Epithelial cell of esophagus (primary cell): ENCODE measurements around the gene C9orf43.

Experiments
- DNase-seq: peaks from one replicate; pipeline ENCODE4 v3.0.0; 2010; ENCODE audit warnings: low read depth
- H3K4me3 ChIP-seq: 2 replicates; pipeline ENCODE4 v1.5.1; 2011; ENCODE audit warnings: mild to moderate bottlenecking, low read length, control low read depth
- TF ChIP-seq, protein P1 (sequence below): IDR thresholded peaks from 2 replicates; pipeline ENCODE4 v1.5.1; 2011; ENCODE audit warnings: low read depth, mild to moderate bottlenecking, low read length, control low read depth, inconsistent platforms; ENCODE audit not compliant: insufficient read depth; ENCODE audit errors: missing control alignments

C9orf43 gene

DNA sequence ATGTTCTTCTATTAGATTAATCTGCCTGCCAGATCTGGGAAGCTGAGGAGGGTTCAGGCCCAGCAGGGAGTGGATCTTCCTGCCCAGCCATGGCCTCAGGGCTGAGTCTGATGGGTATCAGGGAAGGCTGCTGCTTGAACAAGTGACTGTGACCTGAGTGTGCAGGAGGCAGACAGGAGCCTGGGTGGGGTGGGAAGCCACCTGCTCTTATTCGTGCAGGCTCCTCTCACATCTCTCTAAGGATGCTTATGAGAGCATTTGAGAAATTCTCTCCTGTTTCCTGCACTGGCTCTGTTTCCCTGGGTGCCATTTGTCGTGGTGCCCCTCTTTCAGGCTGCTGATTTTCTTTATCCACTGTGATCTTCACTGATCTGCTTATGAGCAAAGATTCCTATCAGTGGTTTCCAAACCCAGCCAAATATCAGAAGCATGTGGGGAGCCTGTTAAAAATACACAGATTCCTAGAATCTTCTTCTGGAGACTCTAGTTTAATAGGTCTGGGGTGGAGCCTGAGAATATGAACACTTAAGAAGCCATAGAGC lies 55.1 kb downstream of the C9orf43 start:
- DNase-seq = no peak
- no peak overlapping the region for H3K4me3 ChIP-seq
- TF ChIP-seq, protein P1, sequence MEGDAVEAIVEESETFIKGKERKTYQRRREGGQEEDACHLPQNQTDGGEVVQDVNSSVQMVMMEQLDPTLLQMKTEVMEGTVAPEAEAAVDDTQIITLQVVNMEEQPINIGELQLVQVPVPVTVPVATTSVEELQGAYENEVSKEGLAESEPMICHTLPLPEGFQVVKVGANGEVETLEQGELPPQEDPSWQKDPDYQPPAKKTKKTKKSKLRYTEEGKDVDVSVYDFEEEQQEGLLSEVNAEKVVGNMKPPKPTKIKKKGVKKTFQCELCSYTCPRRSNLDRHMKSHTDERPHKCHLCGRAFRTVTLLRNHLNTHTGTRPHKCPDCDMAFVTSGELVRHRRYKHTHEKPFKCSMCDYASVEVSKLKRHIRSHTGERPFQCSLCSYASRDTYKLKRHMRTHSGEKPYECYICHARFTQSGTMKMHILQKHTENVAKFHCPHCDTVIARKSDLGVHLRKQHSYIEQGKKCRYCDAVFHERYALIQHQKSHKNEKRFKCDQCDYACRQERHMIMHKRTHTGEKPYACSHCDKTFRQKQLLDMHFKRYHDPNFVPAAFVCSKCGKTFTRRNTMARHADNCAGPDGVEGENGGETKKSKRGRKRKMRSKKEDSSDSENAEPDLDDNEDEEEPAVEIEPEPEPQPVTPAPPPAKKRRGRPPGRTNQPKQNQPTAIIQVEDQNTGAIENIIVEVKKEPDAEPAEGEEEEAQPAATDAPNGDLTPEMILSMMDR = no peak

DNA sequence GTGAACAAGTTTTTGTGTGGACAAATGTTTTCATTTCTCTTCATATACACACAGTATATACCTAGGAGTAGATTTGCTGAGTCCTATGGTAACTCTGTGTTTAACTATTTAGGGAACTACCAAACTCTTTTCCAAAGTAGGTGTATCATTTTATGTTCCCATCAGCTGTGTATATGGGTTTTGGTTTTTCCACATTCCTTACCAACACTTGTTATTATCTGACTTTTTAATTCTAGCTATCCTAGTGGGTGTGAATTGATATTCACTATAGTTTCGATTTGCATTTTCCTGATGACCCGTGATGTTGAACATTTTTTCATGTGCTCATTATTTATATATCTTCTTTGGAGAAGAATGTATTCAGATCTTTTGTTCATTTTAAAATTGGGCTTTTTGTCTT lies 56.6 kb downstream of the C9orf43 start:
- no peak overlapping the region for H3K4me3 ChIP-seq
- TF ChIP-seq, protein P1 = no peak
- no peak for DNase-seq

DNA sequence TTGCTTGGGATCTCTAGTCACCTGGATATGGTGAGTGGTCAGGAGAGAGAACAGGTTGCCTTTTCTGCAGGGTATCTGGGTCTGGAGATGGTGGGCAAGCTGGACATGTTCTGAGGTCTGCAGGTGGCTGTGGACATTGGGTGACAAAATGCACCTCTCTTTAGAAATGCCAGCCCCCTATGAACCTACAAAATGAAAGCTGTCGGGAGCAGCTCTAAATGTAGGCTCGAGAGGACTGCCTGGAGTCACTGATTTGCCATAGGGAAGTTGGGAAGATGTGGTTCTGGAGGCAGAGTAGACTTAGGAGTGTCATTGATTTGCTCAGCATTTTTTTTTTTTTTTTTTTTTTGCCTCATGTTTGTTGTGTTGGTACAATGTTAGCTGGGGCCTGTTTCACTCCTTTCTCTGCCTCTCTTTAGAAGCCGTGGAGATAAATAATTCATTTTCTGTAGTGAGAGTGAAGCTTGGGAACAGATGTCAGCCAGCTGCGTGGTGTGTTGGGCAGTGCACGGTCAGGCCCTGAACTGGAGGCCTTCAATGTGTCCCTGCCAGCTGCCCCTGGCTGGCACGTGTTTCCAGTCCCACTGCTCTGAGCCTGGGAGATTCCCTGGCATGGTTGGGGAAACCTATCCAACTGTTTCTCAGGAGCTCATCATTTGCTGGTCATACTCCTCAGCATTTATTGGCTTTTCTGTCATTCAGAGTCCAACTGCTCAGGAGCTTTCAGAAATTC lies 58.3 kb downstream of the C9orf43 start:
- H3K4me3 ChIP-seq = no peak overlapping the region
- TF ChIP-seq, protein P1 = no peak
- DNase-seq = no peak

DNA sequence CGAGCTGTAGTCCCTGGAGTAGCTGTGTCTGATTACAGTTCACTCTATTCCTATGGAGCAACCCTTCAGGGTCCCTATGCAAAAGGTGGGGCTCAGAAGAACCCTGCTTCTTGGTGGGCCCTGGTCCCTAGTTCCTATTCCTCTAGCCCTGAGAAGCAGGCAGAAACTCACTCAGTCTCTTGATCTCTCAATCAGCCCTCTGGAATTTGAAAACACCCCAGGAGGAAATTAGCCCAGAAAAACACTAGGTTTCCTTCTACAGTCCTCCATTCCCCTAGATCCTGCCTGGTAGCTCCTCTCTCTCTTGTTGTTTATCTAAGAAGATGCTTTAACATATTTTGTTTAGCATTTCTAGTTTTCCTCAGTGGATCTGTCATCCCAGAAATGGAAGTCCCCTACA lies 60.6 kb downstream of the C9orf43 start:
- TF ChIP-seq, protein P1 = no peak
- H3K4me3 ChIP-seq = no peak overlapping the region
- DNase-seq = no peak

DNA sequence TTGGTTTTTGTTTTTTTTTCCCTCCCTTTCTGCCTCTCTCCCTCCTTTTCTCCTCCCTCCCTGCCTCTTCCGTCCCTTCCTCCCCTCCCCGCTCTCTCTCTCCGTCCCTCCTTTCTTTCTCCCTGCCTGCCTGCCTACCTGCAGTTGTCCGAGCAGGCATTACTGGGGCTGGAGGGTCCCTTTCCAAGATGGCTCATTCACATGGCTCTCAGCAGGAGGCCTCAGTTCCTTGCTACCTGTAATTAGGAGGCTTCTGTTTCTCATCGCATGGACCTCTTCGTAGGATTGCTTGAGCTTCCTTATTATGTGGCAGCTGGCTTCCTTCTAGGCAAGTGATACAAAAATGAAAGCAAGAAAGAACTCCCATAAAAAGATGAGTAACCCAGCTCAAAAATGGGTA lies 61.0 kb downstream of the C9orf43 start:
- TF ChIP-seq, protein P1 = no peak
- H3K4me3 ChIP-seq = no peak overlapping the region
- DNase-seq = no peak

DNA sequence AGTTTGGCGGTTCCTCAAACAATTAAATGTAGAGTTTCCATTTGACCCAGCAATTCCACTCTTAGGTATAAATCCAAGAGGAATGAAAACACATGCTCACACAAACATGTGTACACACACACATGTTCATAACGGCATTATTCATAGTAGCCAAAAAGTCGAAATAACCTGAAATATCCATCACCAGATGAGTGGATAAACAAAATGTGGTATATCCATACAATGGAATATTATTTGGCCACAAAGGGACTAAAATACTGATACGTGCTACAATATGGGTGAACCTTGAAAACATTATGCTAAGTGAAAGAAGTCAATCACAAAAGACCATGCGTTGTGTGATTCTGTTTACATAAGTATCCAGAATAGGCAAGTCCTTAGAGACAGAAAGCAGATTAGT lies 61.7 kb downstream of the C9orf43 start:
- DNase-seq = no peak
- no peak overlapping the region for H3K4me3 ChIP-seq
- TF ChIP-seq, protein P1 = no peak

DNA sequence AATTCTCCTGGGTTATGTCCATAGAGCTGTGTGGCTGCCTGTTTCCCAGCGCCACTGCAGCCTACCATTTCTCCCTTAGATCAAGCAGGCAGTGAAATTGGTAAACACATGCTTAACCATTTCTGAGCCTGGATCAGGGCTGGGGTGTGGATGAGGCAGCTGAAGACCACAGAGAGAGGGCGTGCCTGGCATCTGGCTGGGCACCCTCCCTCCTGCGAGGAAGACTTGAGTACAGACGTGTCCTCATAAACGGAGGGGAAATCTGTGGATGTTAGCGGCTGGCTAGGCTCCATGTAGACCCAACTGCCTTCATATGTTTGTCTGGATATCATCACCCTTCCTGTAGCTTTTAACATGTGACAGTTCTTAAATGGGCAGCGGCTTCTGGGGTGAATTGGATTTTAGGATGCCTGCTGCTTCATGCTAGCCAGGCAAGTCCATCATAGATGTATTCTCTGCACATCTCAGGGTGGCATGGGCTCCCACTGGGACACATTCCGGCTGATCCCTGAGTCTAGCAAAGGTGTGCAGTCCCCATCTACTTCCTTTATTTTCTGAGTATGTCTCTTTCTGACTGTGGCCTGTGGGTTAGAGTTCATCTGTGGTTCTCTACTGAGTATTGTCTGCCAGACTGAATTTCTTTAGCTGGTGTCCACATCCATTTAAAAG lies 63.9 kb downstream of the C9orf43 start:
- no peak overlapping the region for H3K4me3 ChIP-seq
- TF ChIP-seq, protein P1 = no peak
- no peak for DNase-seq
